Neural progenitor cell (in vitro differentiated cells): Measurements from ENCODE around the gene ACBD3.

ENCODE experiments used
- CTCF ChIP-seq: fragments of 200-600 bp; sonication (generic); IDR thresholded peaks from 2 replicates; pipeline ENCODE4 v1.5.1; 2017; ENCODE audit warnings: antibody characterized with exemption, mild to moderate bottlenecking
- EZH2 ChIP-seq: fragments of 200-600 bp; sonication (generic); IDR thresholded peaks from 2 replicates; pipeline ENCODE4 v1.6.1; 2017; ENCODE audit warnings: antibody characterized with exemption, mild to moderate bottlenecking, moderate library complexity
- EZH2phosphoT487 ChIP-seq: fragments of 200-600 bp; sonication (generic); IDR thresholded peaks from 2 replicates; pipeline ENCODE4 v1.6.1; 2017; ENCODE audit warnings: antibody characterized with exemption

DNA sequence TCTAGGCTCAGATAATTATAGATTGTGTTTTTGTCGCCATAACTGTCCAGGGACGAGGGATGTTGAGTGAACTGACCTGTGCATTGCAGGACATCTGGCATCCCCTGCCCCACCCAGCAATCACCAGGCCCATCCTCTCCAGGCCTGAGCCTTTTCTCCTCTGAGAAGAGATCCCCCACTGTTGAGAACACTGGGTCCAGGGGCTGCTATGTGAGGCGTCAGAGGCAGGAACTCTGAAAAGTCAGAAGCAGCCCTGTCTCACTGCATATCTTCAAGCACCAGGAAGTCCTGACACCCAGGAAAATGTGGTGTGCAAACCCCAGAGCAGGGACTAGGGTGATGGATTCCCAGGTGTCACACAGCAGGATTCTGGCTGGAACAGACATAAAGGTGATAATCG lies 17.1 kb upstream of the ACBD3 start:
- no peak for TF ChIP-seq CTCF
- no peak for TF ChIP-seq EZH2phosphoT487
- no peak for TF ChIP-seq EZH2
